Esophagus muscularis mucosa (tissue), 4 donors: ENCODE results near the gene ADAMTS16. TPM values are rescaled to one million over a fixed set of nuclear protein-coding genes. Genes with fewer than 3 reads are reported as not detected.

ENCODE experiments used
- DNase-seq: peaks from one replicate; pipeline ENCODE4 v3.0.0-alpha.2; 2017; ENCODE audit errors: extremely low spot score
- H3K27ac ChIP-seq, 4 donors: fragments of 200-600 bp; sonication (generic); replicated peaks in 1 of 4; 1 replicate in 3 of 4; 2 replicates in 1 of 4; pipeline ENCODE4 v1.5.1; 2016 to 2019; ENCODE audit warnings: mild to moderate bottlenecking in 1 of 4
- H3K27me3 ChIP-seq, 4 donors: fragments of 200-600 bp; sonication (generic); one replicate each; pipeline versions ENCODE4 v1.5.1 to v1.6.0; 2016 to 2019
- H3K36me3 ChIP-seq, 4 donors: fragments of 200-600 bp; sonication (generic); one replicate each; pipeline ENCODE4 v1.5.1; 2016 to 2019
- H3K4me1 ChIP-seq, 4 donors: fragments of 200-600 bp; sonication (generic); one replicate each; pipeline ENCODE4 v1.5.1; 2016 to 2019
- H3K4me3 ChIP-seq, 4 donors: fragments of 200-600 bp; sonication (generic); 1 replicate in 2 of 4; 2 replicates in 2 of 4; pipeline ENCODE4 v1.5.1; 2016 to 2019; ENCODE audit warnings: mild to moderate bottlenecking in 4 of 4, moderate library complexity in 1 of 4
- H3K9me3 ChIP-seq, 4 donors: fragments of 200-600 bp; sonication (generic); 1 replicate in 3 of 4; 2 replicates in 1 of 4; pipeline ENCODE4 v1.5.1; 2016 to 2019
- CTCF ChIP-seq, 3 experiments: fragments of 200-600 bp in 2 of 3; fragments of 450-650 bp in 1 of 3; sonication (generic) in 2 of 3; IDR thresholded peaks; one replicate each; pipeline ENCODE4 v1.5.1; 2017 to 2019; ENCODE audit warnings: antibody characterized with exemption in 3 of 3, mild to moderate bottlenecking in 2 of 3, moderate library complexity in 1 of 3
- EP300 ChIP-seq: sonication (generic); formaldehyde crosslinking; IDR thresholded peaks from one replicate; pipeline ENCODE4 v1.6.1; 2017; ENCODE audit warnings: antibody characterized with exemption
- POLR2A ChIP-seq: fragments of 450-650 bp; IDR thresholded peaks from one replicate; pipeline ENCODE4 v1.6.1; 2017; ENCODE audit warnings: antibody characterized with exemption, moderate library complexity, mild to moderate bottlenecking, low read depth
- POLR2AphosphoS5 ChIP-seq, 2 donors: sonication (generic); formaldehyde crosslinking; IDR thresholded peaks; one replicate each; pipeline ENCODE4 v1.6.1; 2017; ENCODE audit warnings: antibody characterized with exemption in 2 of 2
- WGBS: methylation state at CpG from one replicate; pipeline ENCODE4 v1.1.5; 2018; 5-methylcytosine and 5-hydroxymethylcytosine counted together
- intact Hi-C: fragments of 100-400 bp; cut with DNase I; formaldehyde crosslinking; loops from one replicate; pipeline ENCODE4 v1.15.1; 2023
- total RNA-seq, 4 donors: library from RNA; depleted of rRNA; stranded (reverse); fragments of >200 nt; gene quantifications; one replicate each; pipeline versions ENCODE4 v1.1.0 to v1.2.1, GENCODE V29; 2016

ADAMTS16 gene
- total RNA-seq, 4 donors from 2014 or later, result 0.42 to 1.1 (median 0.50) TPM; not detected in 1

GRCh38 chr5:5179079-5179478 is 38.9 kb downstream of the ADAMTS16 start:
- DNase-seq, result peak; percentile 42
- 66% methylated on average over 5 of the region's 5 CpGs for WGBS
- H3K4me1 ChIP-seq, result no peaks in the 10 kb centered on the region
- intact Hi-C loops, result no loop called here
- no peaks in the 10 kb centered on the region for H3K36me3 ChIP-seq
- H3K27ac ChIP-seq, result no peak overlapping the region
- H3K4me3 ChIP-seq, result no peak overlapping the region
- H3K9me3 ChIP-seq, result peaks cover 0 to 6% (median 0%) of the 10 kb centered on the region in 4 donors
- TF ChIP-seq POLR2AphosphoS5 (IDR thresholded peaks at IDR 0.05) (no peak), POLR2A (no peak), CTCF (IDR thresholded peaks at IDR 0.05) (no peak), EP300 (no peak)
- peaks cover 0 to 18% (median 0%) of the 10 kb centered on the region in 4 donors for H3K27me3 ChIP-seq

- Histone ChIP-seq H3K27me3 (peaks cover 0 to 21% (median 0%) of the 10 kb centered on the region in 4 donors), H3K36me3 (no peaks in the 10 kb centered on the region), H3K27ac (no peak overlapping the region), H3K4me1 (no peaks in the 10 kb centered on the region), H3K4me3 (no peak overlapping the region), H3K9me3 (peaks cover 0 to 4% (median 0%) of the 10 kb centered on the region in 4 donors)
- TF ChIP-seq CTCF (IDR thresholded peaks at IDR 0.05) (no peak), POLR2AphosphoS5 (IDR thresholded peaks at IDR 0.05) (no peak), EP300 (no peak), POLR2A (no peak)
- peak; percentile 60 for DNase-seq
- intact Hi-C loops, result no loop called here
- 76% methylated on average over 4 of the region's 4 CpGs for WGBS
Observed at GRCh38 chr5:5179597-5179996, 39.5 kb downstream of the ADAMTS16 start.

- peak; percentile 68 for DNase-seq
- Histone ChIP-seq H3K9me3 (no peaks in the 10 kb centered on the region), H3K36me3 (no peaks in the 10 kb centered on the region), H3K4me3 (no peak overlapping the region), H3K27ac (no peak overlapping the region), H3K4me1 (no peaks in the 10 kb centered on the region), H3K27me3 (peaks cover 0 to 14% (median 0%) of the 10 kb centered on the region in 4 donors)
- no peak for TF ChIP-seq EP300
- WGBS, result 50% methylated on average over 14 of the region's 14 CpGs
- intact Hi-C loops, result no loop called here
Observed at GRCh38 chr5:5181650-5182324, 41.7 kb downstream of the ADAMTS16 start.

- DNase-seq, result peak; percentile 74
- intact Hi-C loops, result no loop called here
- Histone ChIP-seq H3K9me3 (no peaks in the 10 kb centered on the region), H3K4me3 (no peak overlapping the region), H3K4me1 (no peaks in the 10 kb centered on the region), H3K27ac (no peak overlapping the region), H3K27me3 (peaks cover 0 to 16% (median 0%) of the 10 kb centered on the region in 4 donors), H3K36me3 (no peaks in the 10 kb centered on the region)
- WGBS, result 44% methylated on average over 5 of the region's 5 CpGs
- TF ChIP-seq EP300 (no peak), POLR2AphosphoS5 (IDR thresholded peaks at IDR 0.05) (no peak), POLR2A (no peak), CTCF (IDR thresholded peaks at IDR 0.05) (no peak)
Observed at GRCh38 chr5:5182508-5183188, 42.5 kb downstream of the ADAMTS16 start.

- WGBS, result 33% methylated on average over 16 of the region's 16 CpGs
- Histone ChIP-seq H3K4me1 (no peaks in the 10 kb centered on the region), H3K27me3 (peaks cover 0 to 22% (median 0%) of the 10 kb centered on the region in 4 donors), H3K4me3 (no peak overlapping the region), H3K9me3 (no peaks in the 10 kb centered on the region), H3K36me3 (no peaks in the 10 kb centered on the region), H3K27ac (no peak overlapping the region)
- peak; percentile 87 for DNase-seq
- TF ChIP-seq EP300 (no peak), POLR2AphosphoS5 (IDR thresholded peaks at IDR 0.05) (no peak), CTCF (IDR thresholded peaks at IDR 0.05) (no peak), POLR2A (no peak)
- intact Hi-C loops, result no loop called here
Observed at GRCh38 chr5:5183189-5183699, 43.1 kb downstream of the ADAMTS16 start.
